ENCODE results near the gene CREBL2.

The CREBL2 gene

DNA sequence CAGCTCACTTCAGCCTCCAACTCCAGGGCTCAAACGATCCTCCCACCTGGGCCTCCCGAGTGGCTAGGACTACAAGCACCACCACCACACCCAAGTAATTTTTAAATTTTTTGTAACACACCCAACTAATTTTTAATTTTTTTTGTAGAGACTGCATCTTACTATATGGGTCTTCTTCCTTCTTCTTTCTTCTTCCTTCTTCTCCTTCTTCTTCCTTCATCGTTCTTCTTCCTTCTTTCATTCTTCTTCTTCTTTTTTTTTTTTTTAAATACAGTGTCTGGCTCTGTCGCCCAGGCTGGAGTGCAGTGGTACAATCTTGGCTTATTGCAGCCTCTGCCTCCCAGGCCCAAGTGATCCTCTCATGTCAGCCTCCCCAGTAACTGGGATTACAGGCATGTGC, 965 bp upstream of the CREBL2 start:
- Histone ChIP-seq H4K20me1 (ENCODE audit: low read depth, low read length) (no peaks in the 10 kb centered on the region), H3K79me2 (ENCODE audit: insufficient read depth, low read length) (no peaks in the 10 kb centered on the region), H3K4me2 (ENCODE audit: low read depth, low read length, poor library complexity, severe bottlenecking) (peak overlapping the region; percentile 92), H3K4me3 (ENCODE audit: insufficient read depth, low read length, poor library complexity, severe bottlenecking) (no peak overlapping the region), H3K9me2 (replicated peaks; ENCODE audit: insufficient read depth, low read length) (no peaks in the 10 kb centered on the region), H3K27me3 (ENCODE audit: low read length) (no peaks in the 10 kb centered on the region), H3K36me3 (ENCODE audit: low read length) (no peaks in the 10 kb centered on the region), H3K9me3 (ENCODE audit: insufficient read depth, low read length) (no peaks in the 10 kb centered on the region), H3F3A (ENCODE audit: insufficient read depth) (no peaks in the 10 kb centered on the region), H3K9ac (ENCODE audit: low read length) (peak overlapping the region; percentile 72), H2AFZ (ENCODE audit: low read depth, low read length, severe bottlenecking) (no peak overlapping the region), H3K27ac (ENCODE audit: low read depth, low read length) (no peak overlapping the region)
- TF ChIP-seq CTCF (IDR thresholded peaks at IDR 0.05; ENCODE audit: insufficient read depth, low read length, poor library complexity, severe bottlenecking) (no peak), EZH2phosphoT487 (conservative IDR thresholded peaks at IDR 0.05; ENCODE audit: low read length) (no peak)

DNA sequence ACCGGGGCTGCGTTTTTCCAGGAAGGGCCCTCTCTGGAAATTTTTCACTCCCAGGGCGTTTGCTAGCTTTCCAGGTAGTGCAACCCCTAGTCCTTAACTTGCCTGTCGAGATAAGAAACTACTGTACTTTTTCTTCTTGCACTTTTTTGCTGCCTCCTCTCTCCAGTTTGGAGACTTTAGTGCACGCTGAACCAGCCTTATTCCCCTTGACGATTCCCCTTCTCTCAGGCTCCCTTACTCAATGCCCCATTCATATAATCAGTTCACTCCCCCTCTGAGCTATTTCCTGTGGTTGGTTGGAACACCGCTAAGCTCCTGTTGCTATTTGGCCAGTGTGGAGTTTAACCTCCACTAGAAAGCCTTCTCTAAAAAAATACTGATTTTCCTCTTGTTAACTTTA, 682 bp downstream of the CREBL2 start:
- Histone ChIP-seq H2AFZ (ENCODE audit: low read depth, low read length, severe bottlenecking) (peak overlapping the region; percentile 99), H4K20me1 (ENCODE audit: low read depth, low read length) (no peaks in the 10 kb centered on the region), H3K4me3 (ENCODE audit: insufficient read depth, low read length, poor library complexity, severe bottlenecking) (peak overlapping the region; percentile 68), H3F3A (ENCODE audit: insufficient read depth) (no peaks in the 10 kb centered on the region), H3K9ac (ENCODE audit: low read length) (peak overlapping the region; percentile 72), H3K9me3 (ENCODE audit: insufficient read depth, low read length) (no peaks in the 10 kb centered on the region), H3K27me3 (ENCODE audit: low read length) (no peaks in the 10 kb centered on the region), H3K27ac (ENCODE audit: low read depth, low read length) (peak overlapping the region; percentile 76), H3K4me2 (ENCODE audit: low read depth, low read length, poor library complexity, severe bottlenecking) (peak overlapping the region; percentile 92), H3K36me3 (ENCODE audit: low read length) (no peaks in the 10 kb centered on the region), H3K9me2 (replicated peaks; ENCODE audit: insufficient read depth, low read length) (no peaks in the 10 kb centered on the region), H3K79me2 (ENCODE audit: insufficient read depth, low read length) (no peaks in the 10 kb centered on the region)
- no peak for TF ChIP-seq EZH2phosphoT487 (conservative IDR thresholded peaks at IDR 0.05; ENCODE audit: low read length)
- no peak for TF ChIP-seq CTCF (IDR thresholded peaks at IDR 0.05; ENCODE audit: insufficient read depth, low read length, poor library complexity, severe bottlenecking)

- Histone ChIP-seq H2AFZ (ENCODE audit: low read depth, low read length, severe bottlenecking) (no peak overlapping the region), H3K27me3 (ENCODE audit: low read length) (no peaks in the 10 kb centered on the region), H3K9ac (ENCODE audit: low read length) (no peak overlapping the region), H3K9me3 (ENCODE audit: insufficient read depth, low read length) (no peaks in the 10 kb centered on the region), H3K36me3 (ENCODE audit: low read length) (no peaks in the 10 kb centered on the region), H3K79me2 (ENCODE audit: insufficient read depth, low read length) (no peaks in the 10 kb centered on the region), H3K4me3 (ENCODE audit: insufficient read depth, low read length, poor library complexity, severe bottlenecking) (no peak overlapping the region), H4K20me1 (ENCODE audit: low read depth, low read length) (no peaks in the 10 kb centered on the region), H3K9me2 (replicated peaks; ENCODE audit: insufficient read depth, low read length) (no peaks in the 10 kb centered on the region), H3K4me2 (ENCODE audit: low read depth, low read length, poor library complexity, severe bottlenecking) (peak overlapping the region; percentile 35), H3K27ac (ENCODE audit: low read depth, low read length) (no peak overlapping the region), H3F3A (ENCODE audit: insufficient read depth) (no peaks in the 10 kb centered on the region)
- TF ChIP-seq EZH2phosphoT487 (conservative IDR thresholded peaks at IDR 0.05; ENCODE audit: low read length) = no peak
- TF ChIP-seq CTCF (IDR thresholded peaks at IDR 0.05; ENCODE audit: insufficient read depth, low read length, poor library complexity, severe bottlenecking) = no peak
Observed at GRCh38 chr12:12613344-12613743, 1.7 kb downstream of the CREBL2 start.

Data from SU-DHL-6 (cell line).